Muscle of leg (tissue), 11 donors: ENCODE measurements around the gene PLA2G7. TPM values are rescaled to one million over a fixed set of nuclear protein-coding genes. Genes with fewer than 3 reads are reported as not detected.
"Not testable (repeated sequence)": the region's sequence is repeated elsewhere in the genome, so short reads cannot be mapped to it uniquely, and the experiment has no call there.

Experiments used
- DNase-seq: peaks from one replicate; pipeline ENCODE4 v3.0.0; 2013
- H3K27ac ChIP-seq: one replicate; pipeline ENCODE4 v1.5.1; 2013; ENCODE audit warnings: mild to moderate bottlenecking, low read length, control low read depth
- H3K27me3 ChIP-seq: one replicate; pipeline ENCODE4 v1.6.1; 2013; ENCODE audit warnings: low read length; ENCODE audit not compliant: control insufficient read depth, insufficient read depth
- H3K36me3 ChIP-seq: one replicate; pipeline ENCODE4 v1.6.1; 2013; ENCODE audit warnings: low read length; ENCODE audit not compliant: control insufficient read depth, insufficient read depth
- H3K4me1 ChIP-seq: one replicate; pipeline ENCODE4 v1.6.1; 2013; ENCODE audit warnings: low read length; ENCODE audit not compliant: control insufficient read depth, insufficient read depth
- H3K4me3 ChIP-seq: one replicate; pipeline ENCODE4 v1.5.1; 2013; ENCODE audit warnings: low read length, control low read depth
- H3K9me3 ChIP-seq: replicated peaks from 2 replicates; pipeline ENCODE4 v1.6.1; 2013; ENCODE audit warnings: low read depth, low read length; ENCODE audit not compliant: control insufficient read depth
- WGBS: methylation state at CpG from one replicate; pipeline ENCODE4 v1.1.5; 2013; ENCODE audit warnings: missing lambda C conversion rate; ENCODE audit not compliant: insufficient coverage; 5-methylcytosine and 5-hydroxymethylcytosine counted together
- polyA plus RNA-seq, 8 donors: library from polyadenylated mRNA; unstranded; fragments of 120-200 nt; gene quantifications; one replicate each; pipeline versions ENCODE4 v1.2.1 to v1.2.3, GENCODE V29; 2013; ENCODE audit warnings: inconsistent platforms in 1 of 8, low replicate concordance in 1 of 8; ENCODE audit not compliant: insufficient read length in 8 of 8, insufficient read depth in 1 of 8
- total RNA-seq: library from RNA; stranded (reverse); fragments of 120-200 nt; gene quantifications from one replicate; pipeline ENCODE4 v1.2.4, GENCODE V29; 2013

PLA2G7 gene
- total and polyA plus RNA-seq, 9 donors = 0.75 to 1.7 (median 1.2) TPM

DNA sequence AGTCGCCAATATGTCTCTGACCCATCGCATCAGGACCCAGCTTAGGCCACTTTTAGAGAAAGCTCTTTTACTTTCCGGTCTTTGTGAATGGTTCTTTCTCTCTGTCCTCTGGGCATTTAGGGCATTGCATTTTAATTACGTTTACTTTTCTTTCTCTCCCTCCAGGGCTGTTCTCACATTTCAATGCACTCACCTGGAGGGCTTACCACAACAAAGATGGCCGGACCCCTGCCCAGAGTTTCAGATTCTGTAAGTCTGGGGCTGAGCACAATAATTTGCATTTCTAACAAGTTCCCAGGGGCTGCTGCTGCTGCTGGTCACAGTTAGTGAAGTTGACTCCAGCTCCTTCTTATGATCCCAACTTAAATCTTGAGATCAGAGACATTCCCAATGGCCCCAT, 14.6 kb upstream of the PLA2G7 start:
- H3K4me3 ChIP-seq = no peak overlapping the region
- no peak for DNase-seq
- H3K27me3 ChIP-seq = no peaks in the 10 kb centered on the region
- WGBS = 80% methylated on average over 4 of the region's 5 CpGs
- H3K4me1 ChIP-seq = peaks cover 6% of the 10 kb centered on the region
- H3K36me3 ChIP-seq = no peaks in the 10 kb centered on the region
- no peak overlapping the region for H3K27ac ChIP-seq
- no peaks in the 10 kb centered on the region for H3K9me3 ChIP-seq

DNA sequence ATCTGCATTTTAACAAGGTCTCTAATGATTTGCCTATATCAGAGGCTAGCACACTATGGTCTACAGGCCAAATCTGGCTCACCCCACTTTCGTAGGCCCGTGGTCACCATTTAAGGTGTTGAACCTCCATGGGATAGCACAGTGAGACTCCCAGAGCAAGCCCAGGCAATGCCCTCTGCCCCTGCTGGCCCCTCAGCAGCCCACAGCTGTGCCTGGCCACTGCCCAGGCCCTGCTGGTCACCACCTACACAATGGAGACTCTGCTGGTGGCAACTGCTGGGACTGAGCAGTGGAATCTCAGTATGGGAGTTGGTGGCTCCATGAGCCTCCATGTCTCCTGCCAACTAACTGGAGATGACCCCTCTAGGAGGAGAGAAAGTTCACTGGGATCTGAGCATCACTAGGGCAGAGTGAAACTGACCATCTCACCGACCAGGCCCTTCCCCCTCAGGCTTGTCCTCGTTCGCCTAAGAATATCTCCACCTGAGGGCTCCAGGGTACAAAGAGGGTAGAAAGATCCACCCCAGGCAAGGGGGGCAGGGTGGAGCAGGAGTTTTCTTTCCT, 13.8 kb upstream of the PLA2G7 start:
- 100% methylated on average over 2 of the region's 5 CpGs for WGBS
- H3K36me3 ChIP-seq = no peaks in the 10 kb centered on the region

DNA sequence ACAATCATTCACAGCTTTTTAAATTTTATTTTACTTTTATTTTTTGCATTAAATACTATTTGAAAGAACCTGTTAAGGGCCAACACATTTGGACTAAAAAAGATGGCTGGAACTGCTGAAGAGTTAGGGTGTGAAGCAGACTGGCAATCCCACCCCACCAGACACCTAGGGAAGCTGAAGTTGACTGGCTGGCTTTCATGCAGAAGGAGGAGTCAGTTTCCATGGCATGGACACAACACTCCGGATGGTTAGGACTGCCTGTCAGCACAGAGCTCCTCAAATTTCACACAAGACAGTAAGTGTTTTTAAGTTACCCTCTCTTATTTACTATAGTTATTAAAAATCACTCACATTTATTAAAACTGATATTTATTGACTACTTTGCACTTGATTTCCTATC, 11.5 kb upstream of the PLA2G7 start, which contains the start of gene ANKRD66:
TSS of gene ANKRD66 (plus strand) at position 238 of the 400 bp plus-strand sequence. CDS start 5,016 bp downstream, outside the sequence.
- H3K27ac ChIP-seq = no peak within 1 kb of the TSS
- peak; percentile 54 for DNase-seq
- H3K36me3 ChIP-seq = no peaks in the 10 kb centered on the region
- no peaks in the 10 kb centered on the region for H3K9me3 ChIP-seq
- peaks cover 6% of the 10 kb centered on the region for H3K4me1 ChIP-seq
- H3K4me3 ChIP-seq = no peak within 1 kb of the TSS
- H3K27me3 ChIP-seq = no peaks in the 10 kb centered on the region
- WGBS = no CpG with 5 or more reads among the region's 1 CpG

More for the DNA sequence above, 13.8 kb upstream of the PLA2G7 start:
- Histone ChIP-seq H3K27me3 (no peaks in the 10 kb centered on the region), H3K9me3 (no peaks in the 10 kb centered on the region), H3K4me1 (peaks cover 6% of the 10 kb centered on the region), H3K4me3 (no peak overlapping the region), H3K27ac (no peak overlapping the region)
- no peak for DNase-seq

DNA sequence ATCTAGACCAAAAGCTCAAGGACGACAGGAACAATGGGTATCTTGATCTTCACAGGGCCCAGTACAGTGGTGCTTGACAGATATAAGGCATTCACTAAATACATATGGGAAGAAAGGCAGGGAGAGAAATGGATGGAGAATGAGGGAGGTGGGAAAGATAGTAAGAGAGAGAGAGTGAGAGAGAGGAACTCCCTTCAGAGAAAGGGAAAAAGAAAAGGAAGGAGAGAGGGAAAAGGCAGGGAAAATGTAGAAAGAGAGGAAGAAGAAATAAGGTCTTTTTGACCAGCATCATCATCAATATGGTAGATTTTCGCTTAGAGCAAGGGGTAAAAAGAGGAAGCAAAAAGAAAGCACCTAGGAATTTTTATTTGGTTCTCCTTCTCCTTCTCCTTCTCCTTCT, 10.8 kb upstream of the PLA2G7 start:
- Histone ChIP-seq H3K27me3 (no peaks in the 10 kb centered on the region), H3K4me3 (no peak overlapping the region)

DNA sequence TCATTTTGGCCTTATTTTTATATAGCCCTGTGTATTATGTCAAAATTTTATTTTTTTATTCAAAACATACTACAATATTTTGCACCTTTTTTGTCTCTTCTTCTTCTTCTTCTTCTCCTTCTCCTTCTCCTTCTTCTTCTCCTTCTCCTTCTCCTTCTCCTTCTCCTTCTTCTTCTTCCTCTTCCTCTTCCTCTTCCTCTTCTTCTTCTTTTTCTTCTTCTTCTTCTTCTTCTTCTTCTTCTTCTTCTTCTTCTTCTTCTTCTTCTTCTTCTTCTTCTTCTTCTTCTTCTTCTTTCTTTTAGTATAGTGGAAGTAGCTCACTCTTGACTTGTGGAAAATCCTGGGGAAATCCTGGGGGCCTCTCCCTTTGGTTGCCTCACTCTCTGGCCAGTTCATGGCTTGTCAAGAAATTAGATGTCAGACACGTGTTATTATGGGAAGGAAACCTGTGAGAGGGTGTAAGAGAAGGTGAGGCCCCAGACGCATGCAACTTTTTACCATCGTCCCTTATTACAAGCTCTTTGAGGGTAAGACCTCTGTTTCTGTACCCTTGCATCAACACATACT, 9.1 kb upstream of the PLA2G7 start:
- not testable (repeated sequence) for H3K4me1 ChIP-seq, H3K27ac ChIP-seq, H3K36me3 ChIP-seq, DNase-seq, H3K27me3 ChIP-seq, H3K4me3 ChIP-seq, H3K9me3 ChIP-seq
- WGBS = no CpG with 5 or more reads among the region's 3 CpGs

More for the DNA sequence above, 10.8 kb upstream of the PLA2G7 start:
- DNase-seq = no peak
- Histone ChIP-seq H3K4me1 (peaks cover 6% of the 10 kb centered on the region), H3K9me3 (no peaks in the 10 kb centered on the region), H3K27ac (no peak overlapping the region), H3K36me3 (no peaks in the 10 kb centered on the region)
- no CpG with 5 or more reads among the region's 2 CpGs for WGBS

DNA sequence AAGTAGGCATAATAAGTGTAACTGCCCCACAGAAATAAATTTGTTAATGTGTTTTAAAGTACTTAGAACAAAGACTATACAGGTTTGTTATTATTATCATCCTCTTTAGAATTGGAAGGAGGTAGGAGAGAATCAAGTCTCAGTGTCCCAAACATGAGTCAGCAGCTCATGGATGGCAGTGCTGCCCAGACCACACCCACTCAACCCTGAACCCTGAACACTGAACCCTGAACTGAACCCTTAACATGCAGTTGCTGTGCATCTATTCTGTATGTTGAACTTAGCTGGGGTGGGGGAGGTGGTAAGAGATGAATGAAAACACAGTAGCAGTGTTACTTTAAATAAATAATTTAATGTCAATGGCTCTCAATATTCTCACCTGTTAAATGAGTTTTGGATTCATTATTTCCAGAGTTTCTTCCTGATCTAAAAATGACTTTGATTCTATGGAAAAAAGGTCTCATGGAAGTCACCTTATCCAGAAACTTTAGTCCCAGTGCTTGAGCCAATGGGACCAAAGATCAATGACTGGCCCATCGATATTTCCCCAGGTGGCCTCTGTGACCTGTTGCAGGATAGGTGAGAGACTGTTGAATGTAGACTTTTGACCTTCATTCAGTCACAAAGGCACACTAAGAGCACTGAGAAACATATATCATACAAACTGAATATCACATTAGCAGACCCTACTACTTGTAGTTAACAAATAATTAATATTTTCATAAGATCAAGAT, 8.4 kb upstream of the PLA2G7 start:
- DNase-seq = no peak
- no peaks in the 10 kb centered on the region for H3K27me3 ChIP-seq
- H3K4me3 ChIP-seq = no peak overlapping the region
- H3K9me3 ChIP-seq = no peaks in the 10 kb centered on the region
- WGBS = no CpG with 5 or more reads among the region's 1 CpG
- peaks cover 2% of the 10 kb centered on the region for H3K4me1 ChIP-seq
- H3K36me3 ChIP-seq = no peaks in the 10 kb centered on the region
- no peak overlapping the region for H3K27ac ChIP-seq

DNA sequence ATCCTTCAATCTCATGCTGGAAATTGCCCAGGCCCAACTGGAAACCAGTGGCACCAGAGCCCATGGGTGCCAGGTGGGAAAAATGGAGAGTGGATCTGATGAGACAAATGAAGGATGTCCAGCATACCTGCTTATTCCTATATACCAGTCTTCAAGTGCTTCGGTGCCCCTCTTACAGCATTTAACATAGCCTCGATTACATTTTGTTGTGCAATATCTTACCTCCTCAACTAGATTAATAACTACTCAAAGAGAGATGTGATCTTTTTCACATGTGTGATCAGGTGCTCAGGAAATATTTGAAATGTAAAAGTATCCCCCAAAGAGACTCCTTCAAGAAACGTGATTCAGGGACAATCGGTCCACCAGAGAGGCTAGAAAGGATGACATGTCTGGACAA, 6.7 kb upstream of the PLA2G7 start:
- Histone ChIP-seq H3K4me3 (no peak overlapping the region), H3K9me3 (no peaks in the 10 kb centered on the region), H3K27ac (no peak overlapping the region), H3K4me1 (peaks cover 2% of the 10 kb centered on the region), H3K27me3 (no peaks in the 10 kb centered on the region), H3K36me3 (no peaks in the 10 kb centered on the region)
- no peak for DNase-seq
- 80% methylated on average over 1 of the region's 4 CpGs for WGBS

DNA sequence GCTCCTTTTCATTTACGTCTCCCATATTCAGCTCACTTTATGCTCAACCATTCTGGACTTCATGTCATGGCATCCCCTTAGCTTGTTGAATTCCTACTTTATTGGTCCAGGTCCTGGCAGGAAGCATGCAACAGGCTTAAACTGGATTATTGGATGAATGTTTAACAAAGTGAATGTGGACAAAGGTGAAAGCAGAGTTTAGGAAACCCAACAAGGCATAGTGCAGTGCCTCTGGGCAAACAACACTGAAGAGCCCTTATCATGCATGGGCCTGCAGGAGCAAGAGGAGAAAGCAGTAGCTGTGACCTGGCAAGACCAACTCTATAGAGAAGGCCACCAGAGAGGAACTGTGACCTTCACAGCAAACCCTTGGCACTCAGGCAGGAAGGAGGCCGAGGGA, 6.3 kb upstream of the PLA2G7 start:
- 80% methylated on average over 1 of the region's 2 CpGs for WGBS
- no peak for DNase-seq
- Histone ChIP-seq H3K36me3 (no peaks in the 10 kb centered on the region), H3K4me1 (no peaks in the 10 kb centered on the region), H3K27me3 (no peaks in the 10 kb centered on the region), H3K27ac (no peak overlapping the region), H3K4me3 (no peak overlapping the region), H3K9me3 (no peaks in the 10 kb centered on the region)

DNA sequence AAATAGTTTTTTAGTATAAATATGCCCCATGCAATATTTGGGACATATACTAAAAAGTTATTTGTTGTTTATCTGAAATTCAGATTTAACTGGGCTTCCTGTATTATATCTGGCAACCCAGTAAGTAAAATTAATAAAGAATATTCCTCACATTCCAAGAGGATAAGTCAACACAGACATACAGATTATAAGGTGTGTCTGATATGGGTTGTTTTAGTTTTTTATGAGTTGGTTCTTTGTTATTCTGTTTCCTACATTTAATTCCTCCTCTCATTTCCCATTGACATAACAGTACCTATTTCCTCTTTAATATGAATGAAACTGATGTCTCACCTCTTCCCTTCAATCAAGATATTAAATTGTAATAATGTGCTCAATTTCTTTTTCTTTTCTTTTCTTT, 1.7 kb upstream of the PLA2G7 start:
- no peak for DNase-seq
- no peak overlapping the region for H3K27ac ChIP-seq
- no peaks in the 10 kb centered on the region for H3K36me3 ChIP-seq
- H3K9me3 ChIP-seq = no peaks in the 10 kb centered on the region
- peaks cover 4% of the 10 kb centered on the region for H3K4me1 ChIP-seq
- H3K27me3 ChIP-seq = peaks cover 11% of the 10 kb centered on the region
- no peak overlapping the region for H3K4me3 ChIP-seq

DNA sequence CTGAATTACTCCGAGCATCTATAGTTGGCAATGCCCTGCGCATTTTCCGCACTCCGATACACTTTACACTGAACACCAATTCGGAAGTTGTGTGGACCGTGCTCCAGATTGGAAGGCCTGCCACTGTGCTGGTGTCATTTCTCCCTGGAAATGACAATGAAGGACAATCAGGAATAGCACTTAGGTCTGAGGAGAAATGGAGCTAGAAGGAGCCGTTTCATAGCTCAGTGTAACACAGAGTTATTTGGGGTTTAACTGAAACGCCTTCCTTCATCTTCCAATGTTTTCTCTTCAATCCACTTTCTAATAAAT, 501 bp upstream of the PLA2G7 start:
- Histone ChIP-seq H3K27ac (no peak overlapping the region), H3K36me3 (no peaks in the 10 kb centered on the region), H3K27me3 (peaks cover 11% of the 10 kb centered on the region), H3K4me3 (peak overlapping the region; percentile 49), H3K4me1 (peaks cover 4% of the 10 kb centered on the region), H3K9me3 (no peaks in the 10 kb centered on the region)
- DNase-seq = peak; percentile 14
- 20% methylated on average over 2 of the region's 8 CpGs for WGBS
